Skeletal muscle cell (primary cell): Measurements from ENCODE around the gene P2RY8.
"Not testable (repeated sequence)": the region's sequence is repeated elsewhere in the genome, so short reads cannot be mapped to it uniquely, and the experiment has no call there.

Source experiments
- DNase-seq: peaks from one replicate; pipeline ENCODE4 v3.0.0-alpha.2; 2010; ENCODE audit warnings: low read depth
- H3K4me3 ChIP-seq: 2 replicates; pipeline ENCODE4 v1.5.1; 2011; ENCODE audit warnings: low read depth, mild to moderate bottlenecking, control low read depth, low read length, moderate library complexity

The P2RY8 gene

GRCh38 chrX:1475481-1475880 is 61.5 kb downstream of the P2RY8 start:
- DNase-seq = no peak
- H3K4me3 ChIP-seq = no peak overlapping the region

GRCh38 chrX:1474593-1474992 is 62.4 kb downstream of the P2RY8 start:
- not testable (repeated sequence) for DNase-seq

GRCh38 chrX:1472975-1473374 is 64.0 kb downstream of the P2RY8 start:
- no peak for DNase-seq
- no peak overlapping the region for H3K4me3 ChIP-seq

More at GRCh38 chrX:1474593-1474992, 62.4 kb downstream of the P2RY8 start:
- not testable (repeated sequence) for H3K4me3 ChIP-seq

- H3K4me3 ChIP-seq = no peak overlapping the region
- DNase-seq = no peak
Measured at GRCh38 chrX:1468250-1468772, 68.7 kb downstream of the P2RY8 start.

GRCh38 chrX:1466971-1467561 is 69.9 kb downstream of the P2RY8 start:
- H3K4me3 ChIP-seq = no peak overlapping the region
- no peak for DNase-seq

GRCh38 chrX:1466232-1466661 is 70.7 kb downstream of the P2RY8 start:
- DNase-seq = no peak
- H3K4me3 ChIP-seq = no peak overlapping the region

- no peak for DNase-seq
- no peak overlapping the region for H3K4me3 ChIP-seq
Measured at GRCh38 chrX:1465286-1466231, 71.4 kb downstream of the P2RY8 start.

GRCh38 chrX:1464971-1465285 is 72.1 kb downstream of the P2RY8 start:
- H3K4me3 ChIP-seq = no peak overlapping the region
- no peak for DNase-seq

GRCh38 chrX:1464041-1464970 is 72.7 kb downstream of the P2RY8 start:
- DNase-seq = no peak

GRCh38 chrX:1463581-1463980 is 73.4 kb downstream of the P2RY8 start:
- no peak for DNase-seq

More at GRCh38 chrX:1464041-1464970, 72.7 kb downstream of the P2RY8 start:
- H3K4me3 ChIP-seq = no peak overlapping the region

GRCh38 chrX:1462596-1463251 is 74.3 kb downstream of the P2RY8 start:
- no peak for DNase-seq
- no peak overlapping the region for H3K4me3 ChIP-seq

More at GRCh38 chrX:1463581-1463980, 73.4 kb downstream of the P2RY8 start:
- H3K4me3 ChIP-seq = no peak overlapping the region

GRCh38 chrX:1462110-1462509 is 74.9 kb downstream of the P2RY8 start:
- no peak for DNase-seq
- no peak overlapping the region for H3K4me3 ChIP-seq

GRCh38 chrX:1455948-1456280 is 81.1 kb downstream of the P2RY8 start:
- H3K4me3 ChIP-seq = no peak overlapping the region
- DNase-seq = no peak

- H3K4me3 ChIP-seq = peak overlapping the region; percentile 76
- DNase-seq = no peak
Measured at GRCh38 chrX:1453951-1454785, 82.8 kb downstream of the P2RY8 start.

- DNase-seq = no peak
- peak overlapping the region; percentile 76 for H3K4me3 ChIP-seq
Measured at GRCh38 chrX:1453395-1453783, 83.6 kb downstream of the P2RY8 start.

GRCh38 chrX:1452516-1453394 is 84.2 kb downstream of the P2RY8 start, which contains the start of gene ASMTL:
Gene ASMTL (minus strand): TSS chrX:1452909. CDS start chrX:1452840, 69 bp downstream.
- peak within 1 kb of the TSS; percentile 99 for H3K4me3 ChIP-seq
- peak; percentile 94 for DNase-seq
